Measurements from ENCODE around the gene LPAR2. TPM values are rescaled to one million over a fixed set of nuclear protein-coding genes. Genes with fewer than 3 reads are reported as not detected.

Gene LPAR2
- total RNA-seq, 1 experiment from 2014 or later: 17.4 TPM

DNA sequence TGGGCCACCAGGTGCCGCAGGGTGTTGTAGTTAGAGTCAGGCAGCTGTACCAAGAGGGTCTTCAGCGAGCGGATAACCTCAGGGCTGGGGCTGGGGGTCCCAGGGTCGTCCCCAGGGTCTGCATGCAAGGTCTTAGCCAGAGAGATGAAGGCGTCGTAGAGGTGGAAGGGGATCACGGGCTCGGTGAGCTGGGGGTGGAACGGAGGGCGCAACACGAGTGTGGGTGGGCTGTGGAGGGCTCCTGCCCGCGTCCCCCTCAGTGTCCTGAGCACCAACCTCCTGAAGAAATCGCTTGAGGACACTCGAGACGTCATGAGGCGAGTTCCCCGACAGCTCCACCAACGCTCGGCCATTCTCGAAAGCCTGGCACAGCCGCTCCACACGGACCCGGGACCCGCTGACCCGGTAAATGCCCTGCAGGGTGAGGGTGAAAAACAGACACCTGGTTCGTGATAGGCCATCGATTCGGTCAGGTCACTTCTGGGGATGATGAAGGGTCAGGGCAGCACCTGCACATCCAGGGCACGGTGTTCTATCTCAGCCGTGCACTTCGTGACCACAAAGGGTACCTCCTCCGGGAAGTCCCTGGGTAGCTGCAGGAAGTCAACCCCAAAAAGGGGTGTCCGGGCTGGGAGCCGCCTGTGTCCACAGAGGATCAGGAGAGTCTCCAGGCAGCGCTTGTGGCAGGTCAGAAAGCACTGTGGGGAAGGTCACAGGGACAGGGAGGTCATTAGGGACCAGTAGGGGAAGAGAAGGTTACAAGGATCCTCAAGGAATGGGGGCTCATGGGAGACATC, 6.7 kb upstream of the LPAR2 start:
- ChIA-PET CTCF (interaction anchor here (0.6 to 1.7 kb wide), 4 partner anchors 9 to 142 kb away, joined by 3 to 10 read pairs (median 4); partner anchors contain the start of gene GMIP), POLR2A (no interaction called here)
- no peak overlapping the region for H3K4me3 Mint-ChIP-seq (ENCODE audit: unreplicated experiment)
- no peaks in the 10 kb centered on the region for H3K9me3 Mint-ChIP-seq (ENCODE audit: unreplicated experiment)
- no peaks in the 10 kb centered on the region for H3K4me1 Mint-ChIP-seq (ENCODE audit: insufficient read depth, unreplicated experiment)
- BruUV-seq (replicated peaks): no TSS peak
- no peak for DNase-seq (ENCODE audit: unreplicated experiment)
- H3K36me3 Mint-ChIP-seq (ENCODE audit: insufficient read depth, unreplicated experiment): peaks cover 18% of the 10 kb centered on the region
- H3K27ac Mint-ChIP-seq (ENCODE audit: low read depth, unreplicated experiment): no peak overlapping the region
- intact Hi-C loops (cut with micrococcal nuclease): no loop called here
- TF ChIP-seq, protein P1, sequence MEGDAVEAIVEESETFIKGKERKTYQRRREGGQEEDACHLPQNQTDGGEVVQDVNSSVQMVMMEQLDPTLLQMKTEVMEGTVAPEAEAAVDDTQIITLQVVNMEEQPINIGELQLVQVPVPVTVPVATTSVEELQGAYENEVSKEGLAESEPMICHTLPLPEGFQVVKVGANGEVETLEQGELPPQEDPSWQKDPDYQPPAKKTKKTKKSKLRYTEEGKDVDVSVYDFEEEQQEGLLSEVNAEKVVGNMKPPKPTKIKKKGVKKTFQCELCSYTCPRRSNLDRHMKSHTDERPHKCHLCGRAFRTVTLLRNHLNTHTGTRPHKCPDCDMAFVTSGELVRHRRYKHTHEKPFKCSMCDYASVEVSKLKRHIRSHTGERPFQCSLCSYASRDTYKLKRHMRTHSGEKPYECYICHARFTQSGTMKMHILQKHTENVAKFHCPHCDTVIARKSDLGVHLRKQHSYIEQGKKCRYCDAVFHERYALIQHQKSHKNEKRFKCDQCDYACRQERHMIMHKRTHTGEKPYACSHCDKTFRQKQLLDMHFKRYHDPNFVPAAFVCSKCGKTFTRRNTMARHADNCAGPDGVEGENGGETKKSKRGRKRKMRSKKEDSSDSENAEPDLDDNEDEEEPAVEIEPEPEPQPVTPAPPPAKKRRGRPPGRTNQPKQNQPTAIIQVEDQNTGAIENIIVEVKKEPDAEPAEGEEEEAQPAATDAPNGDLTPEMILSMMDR (IDR thresholded peaks at IDR 0.05; ENCODE audit: unreplicated experiment): no peak
- no peaks in the 10 kb centered on the region for H3K27me3 Mint-ChIP-seq (ENCODE audit: insufficient read depth, unreplicated experiment)

DNA sequence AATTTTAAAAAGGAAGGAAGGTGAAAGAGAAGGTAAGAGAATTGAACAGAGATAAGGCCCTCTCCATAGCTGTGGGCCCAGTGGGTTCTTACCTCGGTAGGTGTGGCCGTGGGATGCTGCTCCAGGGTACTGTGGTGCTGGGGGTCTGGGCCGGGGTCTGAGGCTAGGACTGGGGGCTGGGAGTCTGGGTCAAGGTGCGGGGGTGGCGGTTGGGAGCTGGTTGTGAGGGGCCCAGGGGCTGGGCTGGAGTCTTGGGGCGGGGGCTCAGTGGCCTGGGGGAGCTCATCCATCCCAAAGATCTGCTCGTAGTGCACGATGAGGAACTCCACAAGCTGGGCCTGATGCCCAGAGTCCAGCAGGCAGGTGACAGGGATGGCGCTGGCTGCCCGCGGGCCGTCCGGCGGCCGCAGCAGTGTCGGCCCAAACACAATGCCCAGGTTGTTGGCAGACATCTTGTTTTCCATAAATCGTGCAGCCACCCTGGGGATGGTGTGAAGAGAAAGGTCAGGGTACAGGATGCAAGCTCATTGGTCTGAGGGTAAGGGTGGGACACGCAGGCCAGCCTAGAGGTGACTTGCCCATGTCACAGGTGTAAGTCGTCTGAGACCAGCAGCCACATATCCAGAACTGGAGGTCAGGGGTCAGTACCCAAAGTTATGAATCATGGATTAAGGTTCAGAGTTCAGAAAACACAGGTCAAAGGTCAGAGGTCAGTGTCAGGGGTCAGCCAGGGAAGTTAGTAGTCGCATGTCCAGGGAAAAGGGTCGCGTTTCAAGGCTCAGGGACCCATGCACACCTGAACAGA, 5.9 kb upstream of the LPAR2 start:
- Mint-ChIP-seq H3K9me3 (ENCODE audit: unreplicated experiment) (no peaks in the 10 kb centered on the region), H3K27ac (ENCODE audit: low read depth, unreplicated experiment) (no peak overlapping the region), H3K36me3 (ENCODE audit: insufficient read depth, unreplicated experiment) (peaks cover 18% of the 10 kb centered on the region), H3K27me3 (ENCODE audit: insufficient read depth, unreplicated experiment) (no peaks in the 10 kb centered on the region), H3K4me1 (ENCODE audit: insufficient read depth, unreplicated experiment) (peaks cover 2% of the 10 kb centered on the region), H3K4me3 (ENCODE audit: unreplicated experiment) (no peak overlapping the region)
- POLR2A ChIA-PET: interaction anchor here (0.7 kb wide), 1 partner anchor 83 kb away, joined by 3 read pairs; no protein-coding TSS in a partner anchor
- TF ChIP-seq, protein P1 (IDR thresholded peaks at IDR 0.05; ENCODE audit: unreplicated experiment): no peak
- CTCF ChIA-PET: interaction anchor here (0.7 to 1.7 kb wide), 4 partner anchors 10 to 102 kb away, joined by 3 to 4 read pairs (median 3); partner anchors contain the start of gene GMIP
- intact Hi-C loops (cut with micrococcal nuclease): no loop called here
- no peak for DNase-seq (ENCODE audit: unreplicated experiment)
- no TSS peak for BruUV-seq (replicated peaks)

- Mint-ChIP-seq H3K27ac (ENCODE audit: low read depth, unreplicated experiment) (no peak overlapping the region), H3K9me3 (ENCODE audit: unreplicated experiment) (no peaks in the 10 kb centered on the region), H3K4me1 (ENCODE audit: insufficient read depth, unreplicated experiment) (peaks cover 6% of the 10 kb centered on the region), H3K27me3 (ENCODE audit: insufficient read depth, unreplicated experiment) (no peaks in the 10 kb centered on the region), H3K4me3 (ENCODE audit: unreplicated experiment) (no peak overlapping the region), H3K36me3 (ENCODE audit: insufficient read depth, unreplicated experiment) (peaks cover 20% of the 10 kb centered on the region)
- no TSS peak for BruUV-seq (replicated peaks)
- TF ChIP-seq, protein P1 (IDR thresholded peaks at IDR 0.05; ENCODE audit: unreplicated experiment): no peak
- POLR2A ChIA-PET: no interaction called here
- intact Hi-C loops (cut with micrococcal nuclease): no loop called here
- CTCF ChIA-PET: interaction anchor here (0.6 to 1.4 kb wide), 3 partner anchors 78 to 266 kb away, joined by 3 read pairs; no protein-coding TSS in a partner anchor
- DNase-seq (ENCODE audit: unreplicated experiment): no peak
Measured at GRCh38 chr19:19632661-19633060, 4.6 kb upstream of the LPAR2 start.

DNA sequence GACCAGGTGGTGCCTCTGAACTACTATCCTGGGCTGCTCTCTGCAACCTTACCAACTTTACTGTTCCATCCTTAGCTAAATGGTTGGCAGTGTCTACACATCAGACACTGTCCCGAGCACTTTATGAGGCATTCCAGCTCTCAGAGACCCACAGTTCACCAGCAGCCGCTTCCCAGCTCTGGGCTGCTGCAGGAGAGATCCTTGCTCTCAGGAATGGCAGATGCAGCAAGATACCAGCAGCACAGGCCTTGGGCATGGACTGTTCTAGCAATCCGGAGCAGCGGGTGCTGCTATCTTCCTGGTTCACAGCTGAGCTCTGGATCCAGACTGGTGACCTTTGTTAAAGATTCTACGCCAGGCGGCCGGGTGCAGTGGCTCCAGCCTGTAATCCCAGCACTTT, 3.3 kb upstream of the LPAR2 start:
- POLR2A ChIA-PET: interaction anchor here (1.3 kb wide), 1 partner anchor 9 kb away, joined by 3 read pairs; no protein-coding TSS in a partner anchor
- H3K9me3 Mint-ChIP-seq (ENCODE audit: unreplicated experiment): no peaks in the 10 kb centered on the region
- CTCF ChIA-PET: interaction anchor here (1.0 kb wide), 1 partner anchor 99 kb away, joined by 6 read pairs; no protein-coding TSS in a partner anchor
- DNase-seq (ENCODE audit: unreplicated experiment): no peak
- H3K4me3 Mint-ChIP-seq (ENCODE audit: unreplicated experiment): no peak overlapping the region
- no peak overlapping the region for H3K27ac Mint-ChIP-seq (ENCODE audit: low read depth, unreplicated experiment)
- H3K36me3 Mint-ChIP-seq (ENCODE audit: insufficient read depth, unreplicated experiment): peaks cover 31% of the 10 kb centered on the region
- intact Hi-C loops (cut with micrococcal nuclease): no loop called here
- BruUV-seq (replicated peaks): no TSS peak
- no peaks in the 10 kb centered on the region for H3K27me3 Mint-ChIP-seq (ENCODE audit: insufficient read depth, unreplicated experiment)
- TF ChIP-seq, protein P1 (IDR thresholded peaks at IDR 0.05; ENCODE audit: unreplicated experiment): no peak
- peaks cover 13% of the 10 kb centered on the region for H3K4me1 Mint-ChIP-seq (ENCODE audit: insufficient read depth, unreplicated experiment)
